ENCODE results near the gene PRAC2. TPM values are rescaled to one million over a fixed set of nuclear protein-coding genes. Genes with fewer than 3 reads are reported as not detected.

PRAC2 gene
- total and polyA plus RNA-seq, 4 donors = not detected

GRCh38 chr17:48754500-48755261 is 31.7 kb downstream of the PRAC2 start:
- Histone ChIP-seq H3K27me3 (ENCODE audit: control insufficient read depth, insufficient read depth, low read length) (peaks cover 97% of the 10 kb centered on the region), H3K4me3 (ENCODE audit: low read depth, low read length) (no peak overlapping the region), H3K4me1 (ENCODE audit: control insufficient read depth, insufficient read depth, low read length) (peaks cover 17% of the 10 kb centered on the region), H3K36me3 (ENCODE audit: control insufficient read depth, insufficient read depth, low read length) (no peaks in the 10 kb centered on the region), H3K9me3 (ENCODE audit: control insufficient read depth, insufficient read depth, low read length) (no peaks in the 10 kb centered on the region), H3K27ac (ENCODE audit: low read depth, low read length) (no peak overlapping the region)
- WGBS (ENCODE audit: insufficient coverage) = 1% methylated on average over 52 of the region's 52 CpGs
- no peak for DNase-seq (ENCODE audit: low read depth in 4 of 6, low spot score in 6 of 6)

- no CpG with 5 or more reads among the region's 8 CpGs for WGBS (ENCODE audit: insufficient coverage)
- H3K9me3 ChIP-seq (ENCODE audit: control insufficient read depth, insufficient read depth, low read length) = no peaks in the 10 kb centered on the region
Observed at GRCh38 chr17:48755356-48755755, 32.4 kb downstream of the PRAC2 start.

GRCh38 chr17:48756830-48757251 is 33.9 kb downstream of the PRAC2 start:
- Histone ChIP-seq H3K27ac (ENCODE audit: low read depth, low read length) (no peak overlapping the region), H3K9me3 (ENCODE audit: control insufficient read depth, insufficient read depth, low read length) (no peaks in the 10 kb centered on the region), H3K27me3 (ENCODE audit: control insufficient read depth, insufficient read depth, low read length) (peaks cover 90% of the 10 kb centered on the region), H3K4me3 (ENCODE audit: low read depth, low read length) (no peak overlapping the region), H3K36me3 (ENCODE audit: control insufficient read depth, insufficient read depth, low read length) (no peaks in the 10 kb centered on the region), H3K4me1 (ENCODE audit: control insufficient read depth, insufficient read depth, low read length) (peaks cover 17% of the 10 kb centered on the region)
- WGBS (ENCODE audit: insufficient coverage) = 31% methylated on average over 2 of the region's 3 CpGs
- DNase-seq (ENCODE audit: low read depth in 4 of 6, low spot score in 6 of 6) = no peak

More at GRCh38 chr17:48755356-48755755, 32.4 kb downstream of the PRAC2 start:
- no peak overlapping the region for H3K4me3 ChIP-seq (ENCODE audit: low read depth, low read length)
- DNase-seq (ENCODE audit: low read depth in 4 of 6, low spot score in 6 of 6) = no peak
- H3K27me3 ChIP-seq (ENCODE audit: control insufficient read depth, insufficient read depth, low read length) = peaks cover 91% of the 10 kb centered on the region
- H3K4me1 ChIP-seq (ENCODE audit: control insufficient read depth, insufficient read depth, low read length) = peaks cover 17% of the 10 kb centered on the region
- no peak overlapping the region for H3K27ac ChIP-seq (ENCODE audit: low read depth, low read length)
- H3K36me3 ChIP-seq (ENCODE audit: control insufficient read depth, insufficient read depth, low read length) = no peaks in the 10 kb centered on the region

- Histone ChIP-seq H3K4me3 (ENCODE audit: low read depth, low read length) (no peak overlapping the region), H3K4me1 (ENCODE audit: control insufficient read depth, insufficient read depth, low read length) (peaks cover 17% of the 10 kb centered on the region), H3K9me3 (ENCODE audit: control insufficient read depth, insufficient read depth, low read length) (no peaks in the 10 kb centered on the region), H3K27me3 (ENCODE audit: control insufficient read depth, insufficient read depth, low read length) (peaks cover 89% of the 10 kb centered on the region), H3K36me3 (ENCODE audit: control insufficient read depth, insufficient read depth, low read length) (no peaks in the 10 kb centered on the region), H3K27ac (ENCODE audit: low read depth, low read length) (no peak overlapping the region)
- no peak for DNase-seq (ENCODE audit: low read depth in 4 of 6, low spot score in 6 of 6)
- 33% methylated on average over 1 of the region's 2 CpGs for WGBS (ENCODE audit: insufficient coverage)
Observed at GRCh38 chr17:48757524-48757961, 34.6 kb downstream of the PRAC2 start.

GRCh38 chr17:48759288-48759687 is 36.3 kb downstream of the PRAC2 start:
- no peak for DNase-seq (ENCODE audit: low read depth in 4 of 6, low spot score in 6 of 6)
- Histone ChIP-seq H3K9me3 (ENCODE audit: control insufficient read depth, insufficient read depth, low read length) (no peaks in the 10 kb centered on the region), H3K27ac (ENCODE audit: low read depth, low read length) (no peak overlapping the region), H3K27me3 (ENCODE audit: control insufficient read depth, insufficient read depth, low read length) (peaks cover 81% of the 10 kb centered on the region), H3K4me1 (ENCODE audit: control insufficient read depth, insufficient read depth, low read length) (peaks cover 10% of the 10 kb centered on the region), H3K4me3 (ENCODE audit: low read depth, low read length) (no peak overlapping the region), H3K36me3 (ENCODE audit: control insufficient read depth, insufficient read depth, low read length) (no peaks in the 10 kb centered on the region)

GRCh38 chr17:48760411-48760810 is 37.4 kb downstream of the PRAC2 start:
- H3K4me1 ChIP-seq (ENCODE audit: control insufficient read depth, insufficient read depth, low read length) = peaks cover 3% of the 10 kb centered on the region
- H3K9me3 ChIP-seq (ENCODE audit: control insufficient read depth, insufficient read depth, low read length) = no peaks in the 10 kb centered on the region
- H3K27me3 ChIP-seq (ENCODE audit: control insufficient read depth, insufficient read depth, low read length) = peaks cover 72% of the 10 kb centered on the region
- no peak for DNase-seq (ENCODE audit: low read depth in 4 of 6, low spot score in 6 of 6)
- H3K4me3 ChIP-seq (ENCODE audit: low read depth, low read length) = no peak overlapping the region
- 77% methylated on average over 2 of the region's 4 CpGs for WGBS (ENCODE audit: insufficient coverage)
- H3K36me3 ChIP-seq (ENCODE audit: control insufficient read depth, insufficient read depth, low read length) = no peaks in the 10 kb centered on the region
- H3K27ac ChIP-seq (ENCODE audit: low read depth, low read length) = no peak overlapping the region

GRCh38 chr17:48761114-48761513 is 38.1 kb downstream of the PRAC2 start:
- no peaks in the 10 kb centered on the region for H3K36me3 ChIP-seq (ENCODE audit: control insufficient read depth, insufficient read depth, low read length)
- H3K4me3 ChIP-seq (ENCODE audit: low read depth, low read length) = no peak overlapping the region
- DNase-seq (ENCODE audit: low read depth in 4 of 6, low spot score in 6 of 6) = no peak
- peaks cover 70% of the 10 kb centered on the region for H3K27me3 ChIP-seq (ENCODE audit: control insufficient read depth, insufficient read depth, low read length)
- H3K27ac ChIP-seq (ENCODE audit: low read depth, low read length) = no peak overlapping the region
- H3K9me3 ChIP-seq (ENCODE audit: control insufficient read depth, insufficient read depth, low read length) = no peaks in the 10 kb centered on the region
- H3K4me1 ChIP-seq (ENCODE audit: control insufficient read depth, insufficient read depth, low read length) = peaks cover 3% of the 10 kb centered on the region
- 85% methylated on average over 6 of the region's 6 CpGs for WGBS (ENCODE audit: insufficient coverage)

GRCh38 chr17:48767263-48767774 is 44.3 kb downstream of the PRAC2 start:
- Histone ChIP-seq H3K4me3 (ENCODE audit: low read depth, low read length) (no peak overlapping the region), H3K9me3 (ENCODE audit: control insufficient read depth, insufficient read depth, low read length) (no peaks in the 10 kb centered on the region), H3K27me3 (ENCODE audit: control insufficient read depth, insufficient read depth, low read length) (peaks cover 19% of the 10 kb centered on the region), H3K36me3 (ENCODE audit: control insufficient read depth, insufficient read depth, low read length) (no peaks in the 10 kb centered on the region), H3K27ac (ENCODE audit: low read depth, low read length) (no peak overlapping the region), H3K4me1 (ENCODE audit: control insufficient read depth, insufficient read depth, low read length) (no peaks in the 10 kb centered on the region)
- 93% methylated on average over 2 of the region's 4 CpGs for WGBS (ENCODE audit: insufficient coverage)
- no peak for DNase-seq (ENCODE audit: low read depth in 4 of 6, low spot score in 6 of 6)

GRCh38 chr17:48769009-48769675 is 46.2 kb downstream of the PRAC2 start:
- no peaks in the 10 kb centered on the region for H3K36me3 ChIP-seq (ENCODE audit: control insufficient read depth, insufficient read depth, low read length)
- H3K4me3 ChIP-seq (ENCODE audit: low read depth, low read length) = no peak overlapping the region
- no peaks in the 10 kb centered on the region for H3K9me3 ChIP-seq (ENCODE audit: control insufficient read depth, insufficient read depth, low read length)
- H3K27me3 ChIP-seq (ENCODE audit: control insufficient read depth, insufficient read depth, low read length) = peaks cover 8% of the 10 kb centered on the region
- no peak overlapping the region for H3K27ac ChIP-seq (ENCODE audit: low read depth, low read length)
- no peak for DNase-seq (ENCODE audit: low read depth in 4 of 6, low spot score in 6 of 6)
- WGBS (ENCODE audit: insufficient coverage) = 87% methylated on average over 4 of the region's 5 CpGs
- no peaks in the 10 kb centered on the region for H3K4me1 ChIP-seq (ENCODE audit: control insufficient read depth, insufficient read depth, low read length)
